HepG2 (cell line): ENCODE data around the gene ZNF318. TPM values are rescaled to one million over a fixed set of nuclear protein-coding genes. Genes with fewer than 3 reads are reported as not detected.
A peak's percentile ranks its signal among the peaks of the same experiment; 100 is the strongest.

ENCODE experiments used
- DNMT3B ChIP-seq: conservative IDR thresholded peaks from 2 replicates; pipeline ENCODE4 v1.6.1; 2016; ENCODE audit warnings: missing biosample characterization, control low read depth
- DPF2 ChIP-seq: sonication (generic); formaldehyde crosslinking; IDR thresholded peaks from 2 replicates; pipeline ENCODE4 v1.4.0; 2020; ENCODE audit warnings: mild to moderate bottlenecking, low read depth, missing genetic modification reagents, borderline replicate concordance
- GABPA ChIP-seq, 2 experiments: IDR thresholded peaks; 2 replicates each; pipeline ENCODE4 v1.6.1; 2011 to 2016; ENCODE audit warnings: low read depth in 2 of 2, low read length in 1 of 2, missing biosample characterization in 1 of 2, missing genetic modification characterization in 1 of 2
- JUND ChIP-seq: sonication (generic); formaldehyde crosslinking; IDR thresholded peaks from 2 replicates; pipeline ENCODE4 v1.8.0; 2022; ENCODE audit warnings: mild to moderate bottlenecking, missing genetic modification reagents
- KDM1A ChIP-seq: IDR thresholded peaks from 2 replicates; pipeline ENCODE4 v1.6.1; 2016; ENCODE audit warnings: missing compliant biosample characterization
- NFE2 ChIP-seq: sonication (generic); formaldehyde crosslinking; IDR thresholded peaks from 2 replicates; pipeline ENCODE4 v1.4.0; 2020; ENCODE audit warnings: missing genetic modification reagents
- NR2F1 ChIP-seq, 2 experiments: fragments of 450-650 bp in 1 of 2; formaldehyde crosslinking in 1 of 2; IDR thresholded peaks; 2 replicates each; pipeline versions ENCODE4 v1.5.0 to v1.6.1; 2016 to 2020; ENCODE audit warnings: mild to moderate bottlenecking in 1 of 2, missing compliant biosample characterization in 1 of 2, missing genetic modification reagents in 1 of 2, moderate library complexity in 1 of 2
- PAWR ChIP-seq: sonication (generic); formaldehyde crosslinking; IDR thresholded peaks from 2 replicates; pipeline ENCODE4 v1.4.0; 2020; ENCODE audit warnings: missing genetic modification reagents, mild to moderate bottlenecking, borderline replicate concordance
- POLR2A ChIP-seq, 2 experiments: IDR thresholded peaks; 2 replicates each; pipeline ENCODE4 v1.6.1; 2011; ENCODE audit warnings: low read depth in 2 of 2, low read length in 2 of 2, mild to moderate bottlenecking in 1 of 2, moderate library complexity in 1 of 2; ENCODE audit not compliant: insufficient read depth in 1 of 2
- RARG ChIP-seq: sonication (generic); formaldehyde crosslinking; IDR thresholded peaks from 2 replicates; pipeline ENCODE4 v1.4.0; 2020; ENCODE audit warnings: low read depth, mild to moderate bottlenecking, missing genetic modification reagents
- REPIN1 ChIP-seq: sonication (generic); formaldehyde crosslinking; IDR thresholded peaks from 2 replicates; pipeline ENCODE4 v1.8.0; 2022; ENCODE audit warnings: missing genetic modification reagents, low read depth, mild to moderate bottlenecking, borderline replicate concordance
- SNAI1 ChIP-seq: sonication (generic); formaldehyde crosslinking; IDR thresholded peaks from 2 replicates; pipeline ENCODE4 v1.5.0; 2020; ENCODE audit warnings: mild to moderate bottlenecking, missing genetic modification reagents, borderline replicate concordance
- STAG1 ChIP-seq: sonication (generic); formaldehyde crosslinking; IDR thresholded peaks from 2 replicates; pipeline ENCODE4 v1.4.0; 2020; ENCODE audit warnings: missing genetic modification reagents
- YEATS4 ChIP-seq: sonication (generic); formaldehyde crosslinking; IDR thresholded peaks from 2 replicates; pipeline ENCODE4 v1.4.0; 2020; ENCODE audit warnings: missing genetic modification reagents, borderline replicate concordance
- ZBTB7B ChIP-seq: sonication (generic); formaldehyde crosslinking; IDR thresholded peaks from 2 replicates; pipeline ENCODE4 v1.4.0; 2020; ENCODE audit warnings: missing genetic modification reagents
- ZNF282 ChIP-seq: fragments of 450-650 bp; IDR thresholded peaks from 2 replicates; pipeline ENCODE4 v1.6.1; 2018; ENCODE audit not compliant: partially characterized antibody
- ZNF317 ChIP-seq: sonication (generic); formaldehyde crosslinking; IDR thresholded peaks from 2 replicates; pipeline ENCODE4 v1.5.0; 2020; ENCODE audit warnings: mild to moderate bottlenecking, missing genetic modification reagents
- ZNF44 ChIP-seq: sonication (generic); formaldehyde crosslinking; IDR thresholded peaks from 2 replicates; pipeline ENCODE4 v1.5.1; 2020; ENCODE audit warnings: mild to moderate bottlenecking, missing genetic modification reagents
- ZNF672 ChIP-seq: sonication (generic); formaldehyde crosslinking; IDR thresholded peaks from 2 replicates; pipeline ENCODE4 v1.8.1; 2022; ENCODE audit warnings: missing genetic modification reagents
- ZNF761 ChIP-seq: sonication (generic); formaldehyde crosslinking; conservative IDR thresholded peaks from 2 replicates; pipeline ENCODE4 v1.4.0; 2020; ENCODE audit warnings: mild to moderate bottlenecking, missing genetic modification reagents
- ZNF768 ChIP-seq: sonication (generic); formaldehyde crosslinking; IDR thresholded peaks from 2 replicates; pipeline ENCODE4 v1.4.0; 2020; ENCODE audit warnings: missing genetic modification reagents
- polyA plus RNA-seq, 8 experiments: library from polyadenylated mRNA; depleted of rRNA in 3 of 8; stranded (reverse) in 7 of 8; unstranded in 1 of 8; fragments of >200 nt; fragmentation: Illumina TruSeq in 4 of 8; extraction: Trizol in 4 of 8; gene quantifications; 2 replicates each; pipeline versions ENCODE4 v1.2.1 to v1.2.3, GENCODE V29; 2011 to 2016; ENCODE audit warnings: low read depth in 4 of 8, missing spikeins in 1 of 8, mixed read lengths in 1 of 8; ENCODE audit not compliant: insufficient read depth in 1 of 8
- total RNA-seq, 5 experiments: library from RNA; depleted of rRNA; stranded (reverse); fragments of >200 nt; fragmentation: Illumina TruSeq; extraction: Trizol; gene quantifications; 2 replicates each; pipeline ENCODE4 v1.2.3, GENCODE V29; 2016; ENCODE audit warnings: low read depth in 1 of 5
- TF ChIP-seq, protein P1 (sequence below): sonication (generic); formaldehyde crosslinking; IDR thresholded peaks from 2 replicates; pipeline ENCODE4 v1.4.0; 2020; ENCODE audit warnings: mild to moderate bottlenecking, missing genetic modification reagents
- TF ChIP-seq, protein P2 (sequence below): IDR thresholded peaks from 2 replicates; pipeline ENCODE4 v1.6.1; 2016; ENCODE audit warnings: missing genetic modification reagents, missing compliant biosample characterization
- TF ChIP-seq, protein P3 (sequence below): sonication (generic); formaldehyde crosslinking; IDR thresholded peaks from 2 replicates; pipeline ENCODE4 v1.5.1; 2020; ENCODE audit warnings: missing genetic modification reagents, mild to moderate bottlenecking, borderline replicate concordance
- TF ChIP-seq, protein P4 (sequence below): sonication (generic); formaldehyde crosslinking; IDR thresholded peaks from 2 replicates; pipeline ENCODE4 v1.5.0; 2020; ENCODE audit warnings: missing genetic modification reagents

ZNF318 gene
- total and polyA plus RNA-seq, 2 of the 13 experiments (the other 11 are each of a cell fraction or from before 2014, with no cell fraction given): 13.0 to 14.5 TPM

DNA sequence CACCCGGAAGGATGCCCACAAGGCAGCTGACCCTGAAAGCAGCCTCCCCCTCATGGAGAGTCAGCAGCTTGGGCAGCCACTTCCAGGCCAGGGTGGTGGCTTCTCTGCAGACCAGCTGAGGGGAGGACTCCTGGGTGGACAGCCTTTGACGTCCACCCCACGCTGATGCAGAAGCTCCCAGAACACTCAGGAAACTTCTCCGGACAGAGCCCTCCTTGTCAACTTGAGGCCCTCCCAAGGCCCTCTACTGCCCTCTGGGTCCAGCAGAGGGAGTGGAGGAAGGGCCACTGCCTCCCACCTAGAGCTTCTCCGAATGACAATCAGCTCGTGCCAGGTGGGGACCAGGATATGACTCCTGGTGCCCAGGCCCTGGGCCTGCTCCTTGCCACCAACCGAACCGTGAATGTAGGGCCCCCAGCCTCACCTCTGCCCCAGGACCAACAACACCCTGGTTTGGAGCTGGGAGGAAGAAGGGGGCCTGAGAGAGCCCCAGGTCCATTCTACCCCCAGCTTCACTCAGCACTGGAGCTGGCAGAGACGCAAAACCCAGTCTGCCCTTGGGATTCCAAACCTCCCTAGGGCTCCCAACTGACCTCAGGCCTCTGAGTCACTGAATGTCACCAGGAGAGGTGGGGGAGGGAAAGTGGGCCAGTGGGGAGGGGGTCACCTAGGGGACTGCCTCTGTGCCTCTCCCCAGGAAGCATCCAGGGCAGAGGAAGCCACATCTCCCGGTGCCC, 82.3 kb downstream of the ZNF318 start (continued):
- TF ChIP-seq JUND (CRISPR knock-in tag) (peak; percentile 47; the same call in 1 of the 2 replicates), ZNF768 (CRISPR knock-in tag) (peak; percentile 19; the same call in 1 of the 2 replicates), YEATS4 (CRISPR knock-in tag) (no peak), ZNF761 (CRISPR knock-in tag) (peak; percentile 79; the same call in 1 of the 2 replicates), NFE2 (CRISPR knock-in tag) (no peak), STAG1 (CRISPR knock-in tag) (peak; percentile 79), ZNF672 (CRISPR knock-in tag) (no peak), REPIN1 (CRISPR knock-in tag) (no peak), SNAI1 (CRISPR knock-in tag) (no peak), GABPA (IDR thresholded peaks at IDR 0.05; ENCODE audit: low read depth, low read length) (no peak), GABPA (CRISPR knock-in tag; IDR thresholded peaks at IDR 0.05; ENCODE audit: low read depth) (no peak), ZBTB7B (CRISPR knock-in tag) (peak; percentile 49), KDM1A (CRISPR knock-in tag) (no peak), DNMT3B (no peak), PAWR (CRISPR knock-in tag) (no peak), RARG (CRISPR knock-in tag) (no peak), ZNF317 (CRISPR knock-in tag) (no peak), POLR2A (IDR thresholded peaks at IDR 0.05; ENCODE audit: insufficient read depth in 1 of 2, low read depth in 2 of 2, low read length in 2 of 2) (no peak), NR2F1 (CRISPR knock-in tag; IDR thresholded peaks at IDR 0.05) (peak in 1 of 2 experiments; percentile 64; a peak in 1 of 4 replicates), ZNF44 (CRISPR knock-in tag) (no peak), ZNF282 (no peak), DPF2 (CRISPR knock-in tag) (0 out of 2 replicates have a peak, but pooled peaks have one; percentile 29)
- TF ChIP-seq, protein P1, sequence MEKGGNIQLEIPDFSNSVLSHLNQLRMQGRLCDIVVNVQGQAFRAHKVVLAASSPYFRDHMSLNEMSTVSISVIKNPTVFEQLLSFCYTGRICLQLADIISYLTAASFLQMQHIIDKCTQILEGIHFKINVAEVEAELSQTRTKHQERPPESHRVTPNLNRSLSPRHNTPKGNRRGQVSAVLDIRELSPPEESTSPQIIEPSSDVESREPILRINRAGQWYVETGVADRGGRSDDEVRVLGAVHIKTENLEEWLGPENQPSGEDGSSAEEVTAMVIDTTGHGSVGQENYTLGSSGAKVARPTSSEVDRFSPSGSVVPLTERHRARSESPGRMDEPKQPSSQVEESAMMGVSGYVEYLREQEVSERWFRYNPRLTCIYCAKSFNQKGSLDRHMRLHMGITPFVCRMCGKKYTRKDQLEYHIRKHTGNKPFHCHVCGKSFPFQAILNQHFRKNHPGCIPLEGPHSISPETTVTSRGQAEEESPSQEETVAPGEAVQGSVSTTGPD (CRISPR knock-in tag): no peak
- TF ChIP-seq, protein P2, sequence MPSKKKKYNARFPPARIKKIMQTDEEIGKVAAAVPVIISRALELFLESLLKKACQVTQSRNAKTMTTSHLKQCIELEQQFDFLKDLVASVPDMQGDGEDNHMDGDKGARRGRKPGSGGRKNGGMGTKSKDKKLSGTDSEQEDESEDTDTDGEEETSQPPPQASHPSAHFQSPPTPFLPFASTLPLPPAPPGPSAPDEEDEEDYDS: no peak; the same call in 1 of the 2 replicates
- TF ChIP-seq, protein P3, sequence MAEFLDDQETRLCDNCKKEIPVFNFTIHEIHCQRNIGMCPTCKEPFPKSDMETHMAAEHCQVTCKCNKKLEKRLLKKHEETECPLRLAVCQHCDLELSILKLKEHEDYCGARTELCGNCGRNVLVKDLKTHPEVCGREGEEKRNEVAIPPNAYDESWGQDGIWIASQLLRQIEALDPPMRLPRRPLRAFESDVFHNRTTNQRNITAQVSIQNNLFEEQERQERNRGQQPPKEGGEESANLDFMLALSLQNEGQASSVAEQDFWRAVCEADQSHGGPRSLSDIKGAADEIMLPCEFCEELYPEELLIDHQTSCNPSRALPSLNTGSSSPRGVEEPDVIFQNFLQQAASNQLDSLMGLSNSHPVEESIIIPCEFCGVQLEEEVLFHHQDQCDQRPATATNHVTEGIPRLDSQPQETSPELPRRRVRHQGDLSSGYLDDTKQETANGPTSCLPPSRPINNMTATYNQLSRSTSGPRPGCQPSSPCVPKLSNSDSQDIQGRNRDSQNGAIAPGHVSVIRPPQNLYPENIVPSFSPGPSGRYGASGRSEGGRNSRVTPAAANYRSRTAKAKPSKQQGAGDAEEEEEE: no peak
- TF ChIP-seq, protein P4, sequence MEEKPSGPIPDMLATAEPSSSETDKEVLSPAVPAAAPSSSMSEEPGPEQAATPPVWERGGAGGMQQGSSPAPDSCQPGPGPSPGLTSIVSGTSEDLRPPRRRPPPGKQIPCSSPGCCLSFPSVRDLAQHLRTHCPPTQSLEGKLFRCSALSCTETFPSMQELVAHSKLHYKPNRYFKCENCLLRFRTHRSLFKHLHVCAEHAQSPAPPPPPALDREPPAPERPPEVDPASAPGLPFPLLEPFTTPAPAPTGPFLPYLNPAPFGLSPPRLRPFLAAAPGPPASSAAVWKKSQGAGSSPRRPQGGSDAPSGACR (CRISPR knock-in tag): 0 out of 2 replicates have a peak, but pooled peaks have one; percentile 46
